GM12878 (cell line): ENCODE measurements around the gene BCL2. TPM values are rescaled to one million over a fixed set of nuclear protein-coding genes. Genes with fewer than 3 reads are reported as not detected.

ENCODE experiments used
- BACH1 ChIP-seq: fragments of 450-650 bp; IDR thresholded peaks from 2 replicates; pipeline ENCODE4 v1.6.1; 2017; ENCODE audit warnings: mild to moderate bottlenecking, borderline replicate concordance
- CTCF ChIP-seq, 3 experiments: IDR thresholded peaks in 2 of 3; conservative IDR thresholded peaks in 1 of 3; 2 replicates each; pipeline ENCODE4 v1.5.1; 2011; ENCODE audit warnings: low read depth in 3 of 3, low read length in 3 of 3, mild to moderate bottlenecking in 3 of 3, control low read depth in 2 of 3, moderate library complexity in 2 of 3, inconsistent platforms in 1 of 3, mixed read lengths in 1 of 3; ENCODE audit not compliant: control insufficient read depth in 2 of 3, insufficient read depth in 1 of 3; ENCODE audit errors: extremely low read depth in 1 of 3
- E2F8 ChIP-seq: fragments of 450-650 bp; IDR thresholded peaks from 2 replicates; pipeline ENCODE4 v1.6.1; 2018; ENCODE audit warnings: mild to moderate bottlenecking, low read depth, moderate library complexity; ENCODE audit not compliant: partially characterized antibody
- EZH2 ChIP-seq: IDR thresholded peaks from 2 replicates; pipeline ENCODE4 v1.6.1; 2012; ENCODE audit warnings: low read depth, mild to moderate bottlenecking, control low read depth, inconsistent platforms, low read length, borderline replicate concordance; ENCODE audit not compliant: control insufficient read depth
- GABPA ChIP-seq: IDR thresholded peaks from 2 replicates; pipeline ENCODE4 v1.6.1; 2014; ENCODE audit warnings: antibody characterized with exemption, low read depth, mild to moderate bottlenecking, inconsistent platforms
- MTA2 ChIP-seq: fragments of 450-650 bp; IDR thresholded peaks from 2 replicates; pipeline ENCODE4 v1.6.1; 2016; ENCODE audit warnings: low read depth, mild to moderate bottlenecking, moderate library complexity
- MTA3 ChIP-seq: IDR thresholded peaks from 2 replicates; pipeline ENCODE4 v1.6.1; 2012; ENCODE audit warnings: low read length, inconsistent platforms, borderline replicate concordance
- MYC ChIP-seq: IDR thresholded peaks from 2 replicates; pipeline ENCODE4 v1.6.1; 2011; ENCODE audit warnings: mild to moderate bottlenecking, low read length, moderate library complexity, inconsistent platforms; ENCODE audit not compliant: insufficient read depth, insufficient replicate concordance, insufficient read length, severe bottlenecking
- POLR2A ChIP-seq: IDR thresholded peaks from 2 replicates; pipeline ENCODE4 v1.6.1; 2011; ENCODE audit warnings: low read depth, mild to moderate bottlenecking, low read length
- POLR2AphosphoS2 ChIP-seq: IDR thresholded peaks from 2 replicates; pipeline ENCODE4 v1.6.1; 2011; ENCODE audit warnings: low read depth, mild to moderate bottlenecking, low read length, improper control_type of control experiment, moderate library complexity
- POLR2AphosphoS5 ChIP-seq: IDR thresholded peaks from 2 replicates; pipeline ENCODE4 v1.6.1; 2011; ENCODE audit warnings: mild to moderate bottlenecking, low read length, inconsistent platforms
- RAD51 ChIP-seq: fragments of 450-650 bp; IDR thresholded peaks from 2 replicates; pipeline ENCODE4 v1.6.1; 2016; ENCODE audit warnings: moderate library complexity, mild to moderate bottlenecking, inconsistent platforms
- SKIL ChIP-seq: fragments of 450-650 bp; IDR thresholded peaks from 2 replicates; pipeline ENCODE4 v1.6.1; 2017; ENCODE audit warnings: mild to moderate bottlenecking, low read depth, inconsistent platforms; ENCODE audit not compliant: poor library complexity, severe bottlenecking
- SREBF2 ChIP-seq: IDR thresholded peaks from 2 replicates; pipeline ENCODE4 v1.6.1; 2012; ENCODE audit warnings: mild to moderate bottlenecking, low read length
- SRF ChIP-seq, 2 experiments: IDR thresholded peaks; 2 replicates each; pipeline ENCODE4 v1.6.1; 2011; ENCODE audit warnings: low read depth in 2 of 2, low read length in 2 of 2, mild to moderate bottlenecking in 1 of 2, moderate library complexity in 1 of 2
- SUPT20H ChIP-seq: IDR thresholded peaks from 2 replicates; pipeline ENCODE4 v1.6.1; 2011; ENCODE audit warnings: low read depth, mild to moderate bottlenecking, low read length, moderate library complexity, borderline replicate concordance; ENCODE audit not compliant: control insufficient read depth
- YY1 ChIP-seq: IDR thresholded peaks from 2 replicates; pipeline ENCODE4 v1.6.1; 2011; ENCODE audit warnings: low read depth, mild to moderate bottlenecking, low read length
- ZBED1 ChIP-seq: IDR thresholded peaks from 2 replicates; pipeline ENCODE4 v1.6.1; 2016; ENCODE audit warnings: borderline replicate concordance
- ZNF592 ChIP-seq: fragments of 450-650 bp; IDR thresholded peaks from 2 replicates; pipeline ENCODE4 v1.6.1; 2017; ENCODE audit warnings: mild to moderate bottlenecking, moderate library complexity
- ZSCAN29 ChIP-seq: fragments of 450-650 bp; IDR thresholded peaks from 2 replicates; pipeline ENCODE4 v1.6.1; 2017; ENCODE audit warnings: mild to moderate bottlenecking, moderate library complexity
- polyA plus RNA-seq, 11 experiments: library from polyadenylated mRNA; depleted of rRNA in 4 of 11; unstranded in 6 of 11; stranded (reverse) in 5 of 11; fragments of >200 nt; fragmentation: Nextera tagmentation in 4 of 11; fragmentation: Illumina TruSeq in 1 of 11; extraction: Ambion mirVana in 4 of 11; extraction: Trizol in 1 of 11; gene quantifications; 1 replicate in 1 of 11; 2 replicates in 10 of 11; pipeline versions ENCODE4 v1.2.1 to v1.2.3, GENCODE V29; 2011 to 2016; ENCODE audit warnings: inconsistent platforms in 2 of 11, missing spikeins in 2 of 11, low read depth in 1 of 11
- total RNA-seq, 4 experiments: library from RNA; depleted of rRNA in 3 of 4; stranded (reverse); fragments of >200 nt in 3 of 4; fragmentation: Illumina TruSeq in 1 of 4; extraction: Trizol in 1 of 4; gene quantifications; 2 replicates each; pipeline versions ENCODE4 v1.2.1 to v1.2.3, GENCODE V29; 2013 to 2021

BCL2 gene
- total and polyA plus RNA-seq, 10 of the 15 experiments (the other 5 are each of a cell fraction or from before 2014, with no cell fraction given) = 4.1 to 47.8 (median 19.3) TPM

GRCh38 chr18:63161761-63162195, 157.8 kb downstream of the BCL2 start (continued):
- TF ChIP-seq SKIL (peak; percentile 95), E2F8 (no peak), MTA2 (no peak), SRF (IDR thresholded peaks at IDR 0.05; ENCODE audit: low read depth in 2 of 2, low read length in 2 of 2) (0 out of 4 replicates have a peak, but pooled peaks of 1 of the 2 experiments have one; percentile 20), BACH1 (no peak), SREBF2 (no peak), SUPT20H (no peak), GABPA (no peak), ZNF592 (no peak), YY1 (peak; percentile 62; the same call in 1 of the 2 replicates), MTA3 (no peak), RAD51 (peak; percentile 96), POLR2AphosphoS2 (peak; percentile 75; the same call in 1 of the 2 replicates), MYC (no peak), CTCF (IDR thresholded peaks at IDR 0.05 in 2 of 3, conservative IDR thresholded peaks at IDR 0.05 in 1 of 3; ENCODE audit: control insufficient read depth in 2 of 3, extremely low read depth in 1 of 3, insufficient read depth in 1 of 3, low read depth in 3 of 3, low read length in 3 of 3) (no peak), ZSCAN29 (no peak), EZH2 (no peak), POLR2A (peak; percentile 94), POLR2AphosphoS5 (peak; percentile 88), ZBED1 (peak; percentile 97)
